Measurements from ENCODE around the gene MCRIP2. TPM values are rescaled to one million over a fixed set of nuclear protein-coding genes. Genes with fewer than 3 reads are reported as not detected.

The MCRIP2 gene
- total RNA-seq, 4 donors from 2014 or later: 61.3 to 124 (median 69.1) TPM

DNA sequence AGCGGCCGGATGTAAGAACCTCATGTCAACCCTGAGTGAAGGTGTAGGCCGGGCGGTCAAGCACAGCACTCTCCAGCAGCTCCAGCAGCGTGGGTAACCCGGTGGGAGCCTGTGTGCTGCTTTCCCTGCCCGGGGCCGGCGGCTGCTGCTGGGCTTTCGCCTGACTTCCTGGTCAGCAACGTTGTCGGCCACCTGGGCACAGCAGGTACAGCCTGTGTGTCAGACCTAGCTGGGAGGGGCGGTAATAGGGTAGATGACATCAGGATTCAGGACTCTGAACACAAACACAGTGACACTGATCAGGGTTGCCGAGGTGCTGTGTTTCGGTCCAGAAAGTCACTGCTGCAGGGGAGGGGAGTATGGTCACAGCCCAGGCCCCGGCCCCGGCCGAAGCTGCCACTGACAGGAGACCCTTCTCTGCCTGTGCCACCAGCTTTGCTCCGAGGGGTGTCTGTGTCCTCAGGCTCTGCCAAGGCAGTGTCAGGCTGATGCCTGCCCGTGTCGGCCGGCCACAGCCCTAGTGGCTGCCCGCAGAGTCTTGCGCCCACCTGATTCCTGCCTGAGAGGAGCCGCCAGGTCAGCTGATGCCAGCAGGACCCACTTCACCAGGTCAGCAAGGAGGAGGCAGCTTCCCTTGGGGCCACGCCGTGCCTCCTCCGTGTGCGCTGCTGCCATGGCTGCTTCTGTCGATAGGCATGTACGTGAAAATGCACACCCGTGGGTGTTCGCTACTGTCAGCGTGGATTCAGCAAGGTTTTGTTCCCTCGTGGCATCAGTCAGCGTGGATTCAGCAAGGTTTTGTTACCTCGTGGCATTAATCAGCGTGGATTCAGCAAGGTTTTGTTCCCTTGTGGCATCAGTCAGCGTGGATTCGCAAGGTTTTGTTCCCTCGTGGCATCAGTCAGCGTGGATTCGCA lies 42.5 kb upstream of the MCRIP2 start:
- Histone ChIP-seq H3K4me3 (replicated peaks in 1 of 3) (no peak overlapping the region), H3K9me3 (no peaks in the 10 kb centered on the region), H3K27ac (no peak overlapping the region), H3K4me1 (peaks cover 4 to 11% of the 10 kb centered on the region in 2 donors), H3K36me3 (no peaks in the 10 kb centered on the region), H3K27me3 (no peaks in the 10 kb centered on the region)
- TF ChIP-seq POLR2A (IDR thresholded peaks at IDR 0.05) (no peak), CTCF (IDR thresholded peaks at IDR 0.05) (no peak)
- intact Hi-C loops (cut with DNase I): no loop called here
- WGBS, 2 donors: 95 to 98% methylated on average over 28 to 37 of the region's 43 CpGs
- DNase-seq: no peak

- H3K27ac ChIP-seq: no peak overlapping the region
- no peaks in the 10 kb centered on the region for H3K4me1 ChIP-seq
- TF ChIP-seq POLR2A (IDR thresholded peaks at IDR 0.05) (no peak), CTCF (IDR thresholded peaks at IDR 0.05) (no peak)
- no peak for DNase-seq
- no peaks in the 10 kb centered on the region for H3K9me3 ChIP-seq
- 75 to 76% methylated on average over 7 of the region's 7 CpGs for WGBS, 2 donors
- no peaks in the 10 kb centered on the region for H3K36me3 ChIP-seq
- intact Hi-C loops (cut with DNase I): no loop called here
- no peaks in the 10 kb centered on the region for H3K27me3 ChIP-seq
- H3K4me3 ChIP-seq (replicated peaks in 1 of 3): no peak overlapping the region
These were observed 40.8 kb upstream of the MCRIP2 start for GRCh38 chr16:600781-601180.

DNA sequence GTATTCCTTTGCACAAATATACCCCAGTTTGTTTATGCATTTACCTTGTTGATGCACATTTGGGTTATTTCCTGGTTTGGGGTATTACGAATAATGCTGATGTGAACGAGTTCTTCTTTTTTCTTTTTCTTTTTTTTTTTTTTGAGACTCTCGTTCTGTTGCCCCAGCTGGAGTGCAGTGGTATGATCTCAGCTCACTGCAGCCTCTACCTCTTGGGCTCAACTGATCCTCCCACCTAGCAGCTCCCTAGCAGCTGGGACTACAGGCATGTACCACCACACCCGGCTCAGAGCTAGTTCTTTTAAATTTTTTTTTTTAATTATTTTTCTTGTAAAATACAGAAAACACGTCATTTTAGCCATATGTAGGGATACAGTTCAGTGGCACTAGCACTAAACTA lies 37.7 kb upstream of the MCRIP2 start:
- Histone ChIP-seq H3K36me3 (no peaks in the 10 kb centered on the region), H3K27ac (no peak overlapping the region), H3K4me1 (no peaks in the 10 kb centered on the region), H3K27me3 (no peaks in the 10 kb centered on the region), H3K4me3 (replicated peaks in 1 of 3) (no peak overlapping the region), H3K9me3 (no peaks in the 10 kb centered on the region)
- intact Hi-C loops (cut with DNase I): no loop called here
- TF ChIP-seq POLR2A (IDR thresholded peaks at IDR 0.05) (no peak), CTCF (IDR thresholded peaks at IDR 0.05) (no peak)
- no peak for DNase-seq
- WGBS, 2 donors: 85 to 93% methylated on average over 5 of the region's 5 CpGs

DNA sequence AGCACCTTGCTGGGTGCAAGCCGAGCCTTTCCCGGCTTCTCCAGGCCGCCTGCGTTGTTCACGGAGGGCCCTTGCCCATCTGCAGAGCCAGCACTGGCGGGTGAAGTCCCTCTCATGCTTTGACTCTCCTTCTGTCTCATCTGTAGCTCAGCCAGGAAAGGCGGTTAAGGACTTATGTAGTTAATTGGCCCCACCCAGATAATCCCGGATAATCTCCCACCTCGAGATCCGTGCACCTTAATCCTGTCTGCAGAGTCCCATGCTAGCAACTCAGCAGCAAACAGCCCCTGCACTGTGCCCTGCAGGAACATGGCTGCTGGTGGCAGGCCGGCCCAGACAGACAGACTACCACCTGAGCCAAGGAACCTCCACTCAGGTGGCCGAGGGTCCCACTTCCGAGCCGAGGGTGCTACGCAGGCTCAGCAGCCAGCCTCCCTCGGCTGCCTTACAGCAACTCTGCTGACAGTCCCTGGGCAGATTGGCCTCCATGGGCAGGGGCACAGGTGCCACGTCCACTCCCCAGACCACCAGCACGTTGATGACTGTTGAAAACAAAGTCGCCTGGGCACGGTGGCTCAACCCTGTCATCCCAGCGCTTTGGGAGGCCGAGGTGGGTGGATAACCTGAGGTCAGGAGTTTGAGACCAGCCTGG lies 34.8 kb upstream of the MCRIP2 start:
- no peak for DNase-seq
- Histone ChIP-seq H3K4me1 (peaks cover 0 to 8% of the 10 kb centered on the region in 2 donors), H3K9me3 (no peaks in the 10 kb centered on the region), H3K36me3 (no peaks in the 10 kb centered on the region), H3K4me3 (replicated peaks in 1 of 3) (no peak overlapping the region), H3K27me3 (no peaks in the 10 kb centered on the region), H3K27ac (no peak overlapping the region)
- WGBS, 2 donors: 95 to 96% methylated on average over 11 to 22 of the region's 22 CpGs
- TF ChIP-seq CTCF (IDR thresholded peaks at IDR 0.05) (no peak), POLR2A (IDR thresholded peaks at IDR 0.05) (no peak)
- intact Hi-C loops (cut with DNase I): no loop called here

GRCh38 chr16:608019-608418 lies 33.6 kb upstream of the MCRIP2 start:
- intact Hi-C loops (cut with DNase I): no loop called here
- no peak for TF ChIP-seq CTCF (IDR thresholded peaks at IDR 0.05)
- TF ChIP-seq POLR2A (IDR thresholded peaks at IDR 0.05): no peak
- Histone ChIP-seq H3K27ac (no peak overlapping the region), H3K27me3 (no peaks in the 10 kb centered on the region), H3K36me3 (no peaks in the 10 kb centered on the region), H3K9me3 (no peaks in the 10 kb centered on the region), H3K4me3 (replicated peaks in 1 of 3) (no peak overlapping the region), H3K4me1 (peaks cover 0 to 8% of the 10 kb centered on the region in 2 donors)
- 79 to 84% methylated on average over 10 of the region's 10 CpGs for WGBS, 2 donors
- DNase-seq: no peak

Data from thyroid gland (tissue), 4 donors.